Naive thymus-derived CD4-positive, alpha-beta T cell (primary cell): ENCODE results near the gene EMB. TPM values are rescaled to one million over a fixed set of nuclear protein-coding genes. Genes with fewer than 3 reads are reported as not detected.
A peak's percentile ranks its signal among the peaks of the same experiment; 100 is the strongest.
"Not testable (repeated sequence)": the region's sequence is repeated elsewhere in the genome, so short reads cannot be mapped to it uniquely, and the experiment has no call there.

Source experiments
- ATAC-seq: fragments of 150-1000 bp; cut with Tn5 transposase; 2 replicates; pipeline ENCODE4 v1.10.0; 2021; ENCODE audit warnings: mild to moderate bottlenecking, moderate library complexity
- CTCF ChIA-PET: fragments of 350-600 bp; sonication (Branson Sonifier 250); formaldehyde crosslinking; loops from one replicate; lab custom pipeline; 2021; ENCODE audit warnings: antibody characterized with exemption; lab: Charles Lee
- POLR2A ChIA-PET: fragments of 350-600 bp; sonication (Branson Sonifier 250); formaldehyde crosslinking; loops from one replicate; lab custom pipeline; 2021; ENCODE audit warnings: antibody characterized with exemption, inconsistent platforms; lab: Charles Lee
- DNase-seq, 9 donors: peaks; one replicate each; pipeline versions ENCODE4 v3.0.0 to v3.0.0-alpha.2; 2020 to 2022; ENCODE audit warnings: mixed read lengths in 1 of 9
- H3K27ac ChIP-seq: one replicate; pipeline ENCODE4 v1.7.0; 2013; ENCODE audit warnings: mild to moderate bottlenecking, low read depth, low read length, moderate library complexity
- H3K27me3 ChIP-seq, 2 donors: one replicate each; pipeline ENCODE4 v1.7.0; 2013; ENCODE audit warnings: low read length in 2 of 2, mild to moderate bottlenecking in 2 of 2, moderate library complexity in 2 of 2; ENCODE audit not compliant: control insufficient read depth in 2 of 2, insufficient read depth in 2 of 2
- H3K36me3 ChIP-seq, 3 experiments: 1 replicate in 2 of 3; 2 replicates in 1 of 3; pipeline ENCODE4 v1.7.0; 2013; ENCODE audit warnings: low read length in 3 of 3, mild to moderate bottlenecking in 3 of 3, moderate library complexity in 1 of 3; ENCODE audit not compliant: insufficient read depth in 3 of 3, control insufficient read depth in 2 of 3
- H3K4me1 ChIP-seq, 2 donors: one replicate each; pipeline ENCODE4 v1.7.0; 2013; ENCODE audit warnings: low read length in 2 of 2, mild to moderate bottlenecking in 2 of 2, moderate library complexity in 1 of 2; ENCODE audit not compliant: control insufficient read depth in 2 of 2, insufficient read depth in 2 of 2
- H3K4me3 ChIP-seq: 2 replicates; pipeline ENCODE4 v1.7.0; 2013; ENCODE audit warnings: mild to moderate bottlenecking, low read length
- H3K9me3 ChIP-seq, 3 experiments: 1 replicate in 2 of 3; 2 replicates in 1 of 3; pipeline ENCODE4 v1.7.0; 2013; ENCODE audit warnings: low read length in 3 of 3; ENCODE audit not compliant: control insufficient read depth in 2 of 3
- H3K27ac Mint-ChIP-seq, 9 donors: one replicate each; pipeline ENCODE4 v1.8.0; 2020 to 2022; ENCODE audit warnings: mixed read lengths in 9 of 9, mild to moderate bottlenecking in 8 of 9, moderate library complexity in 5 of 9, inconsistent platforms in 2 of 9
- H3K27me3 Mint-ChIP-seq, 5 donors: one replicate each; pipeline ENCODE4 v1.8.0; 2021 to 2022; ENCODE audit warnings: mixed read lengths in 5 of 5, mild to moderate bottlenecking in 1 of 5
- H3K36me3 Mint-ChIP-seq, 5 donors: one replicate each; pipeline ENCODE4 v1.8.0; 2020 to 2022; ENCODE audit warnings: mixed read lengths in 5 of 5, mild to moderate bottlenecking in 3 of 5, inconsistent platforms in 1 of 5
- H3K4me1 Mint-ChIP-seq, 7 donors: one replicate each; pipeline ENCODE4 v1.8.0; 2020 to 2022; ENCODE audit warnings: mixed read lengths in 7 of 7, mild to moderate bottlenecking in 3 of 7, inconsistent platforms in 1 of 7
- H3K4me3 Mint-ChIP-seq, 10 donors: one replicate each; pipeline ENCODE4 v1.8.0; 2020 to 2022; ENCODE audit warnings: mild to moderate bottlenecking in 10 of 10, mixed read lengths in 10 of 10, moderate library complexity in 6 of 10, inconsistent platforms in 2 of 10
- H3K9me3 Mint-ChIP-seq, 11 donors: one replicate each; pipeline ENCODE4 v1.8.0; 2020 to 2022; ENCODE audit warnings: mixed read lengths in 11 of 11, mild to moderate bottlenecking in 4 of 11, inconsistent platforms in 1 of 11, moderate library complexity in 1 of 11
- intact Hi-C, 2 donors: fragments of 100-400 bp; cut with micrococcal nuclease; formaldehyde crosslinking; loops; one replicate each; pipeline ENCODE4 v1.15.1; 2023
- polyA plus RNA-seq, 2 donors: library from polyadenylated mRNA; unstranded; fragments of 300-500 nt; fragmentation: Illumina TruSeq; gene quantifications; one replicate each; pipeline ENCODE4 v1.2.3, GENCODE V29; 2021
- total RNA-seq, 6 experiments: library from RNA in 5 of 6; stranded (reverse) in 5 of 6; gene quantifications; 1 replicate in 5 of 6; 2 replicates in 1 of 6; pipeline ENCODE4 v1.2.3 and lab custom pipeline; 2021 to 2026

Gene EMB, protein sequence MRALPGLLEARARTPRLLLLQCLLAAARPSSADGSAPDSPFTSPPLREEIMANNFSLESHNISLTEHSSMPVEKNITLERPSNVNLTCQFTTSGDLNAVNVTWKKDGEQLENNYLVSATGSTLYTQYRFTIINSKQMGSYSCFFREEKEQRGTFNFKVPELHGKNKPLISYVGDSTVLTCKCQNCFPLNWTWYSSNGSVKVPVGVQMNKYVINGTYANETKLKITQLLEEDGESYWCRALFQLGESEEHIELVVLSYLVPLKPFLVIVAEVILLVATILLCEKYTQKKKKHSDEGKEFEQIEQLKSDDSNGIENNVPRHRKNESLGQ
- 100 to 1,000 TPM; 124 to 169 (median 159) TPM for total RNA-seq
- 100 to 1,000 TPM; 105 to 204 TPM for polyA plus RNA-seq
- total RNA-seq (lab: John Stamatoyannopoulos, UW): 141 reads per million, percentile 89 among the genes with 10 or more reads in this experiment

DNA sequence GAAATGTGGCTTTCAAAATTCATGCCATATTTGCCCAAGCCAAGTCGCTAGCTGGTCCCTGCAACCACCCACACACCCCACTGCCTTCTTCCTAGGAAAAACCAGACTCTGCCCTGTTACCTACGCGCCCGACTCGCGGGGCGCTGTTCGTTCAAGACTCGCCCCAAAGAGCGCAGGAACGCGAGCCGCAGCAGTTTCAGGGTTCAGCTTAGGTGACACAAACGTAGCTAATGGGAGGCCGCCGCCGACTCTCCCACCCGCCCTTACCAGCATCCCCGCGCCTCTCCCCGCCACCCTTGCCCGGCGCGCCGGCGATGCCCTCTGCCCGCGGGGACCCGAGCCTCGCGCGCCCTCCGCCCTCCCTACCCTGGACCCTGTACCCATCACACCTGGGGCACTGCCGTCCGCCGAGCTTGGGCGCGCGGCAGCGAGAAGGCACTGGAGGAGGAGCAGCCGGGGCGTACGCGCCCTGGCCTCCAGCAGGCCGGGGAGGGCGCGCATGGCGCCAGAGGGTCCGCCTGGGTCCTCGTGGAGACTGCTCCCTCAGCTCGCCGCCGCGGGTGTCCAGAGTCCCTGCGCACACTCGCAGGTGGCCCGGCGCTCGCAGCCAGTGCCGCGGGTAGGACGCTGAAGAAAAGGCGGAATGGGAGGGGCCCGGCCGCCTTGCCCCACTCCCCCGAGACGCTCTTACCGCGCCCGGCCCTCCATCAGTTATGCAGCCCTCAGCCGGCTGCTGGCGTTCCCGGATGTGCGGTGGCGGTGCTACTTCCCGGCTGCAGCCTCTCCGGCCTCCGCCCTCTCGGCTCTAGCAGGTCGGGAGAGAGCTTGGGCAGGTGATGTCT lies at the start of gene EMB:
Gene EMB, minus strand, starts transcription at position 638 of the 842 bp plus-strand sequence. Its CDS starts 137 bp downstream, at position 501.
- Histone ChIP-seq H3K4me1 (peaks cover 36 to 44% of the 10 kb centered on the region in 2 donors), H3K4me3 (peak within 1 kb of the TSS; percentile 73), H3K9me3 (no peaks in the 10 kb centered on the region), H3K27ac (peak within 1 kb of the TSS; percentile 89), H3K27me3 (no peaks in the 10 kb centered on the region), H3K36me3 (peaks cover 0 to 3% (median 0%) of the 10 kb centered on the region in 3 experiments)
- Mint-ChIP-seq H3K27ac (peak within 1 kb of the TSS; percentile 96 to 99 (median 97)), H3K36me3 (peaks cover 0 to 20% (median 4%) of the 10 kb centered on the region in 5 donors), H3K4me3 (peak within 1 kb of the TSS; percentile 88 to 99 (median 94)), H3K9me3 (no peaks in the 10 kb centered on the region), H3K27me3 (no peaks in the 10 kb centered on the region), H3K4me1 (peaks cover 40 to 88% (median 74%) of the 10 kb centered on the region in 7 donors)
- ChIA-PET POLR2A (interaction anchor here (0.5 to 3.2 kb wide), 32 partner anchors 10 to 311 kb away, joined by 3 to 21 read pairs (median 4); partner anchors contain the start of gene PARP8), CTCF (interaction anchor here (0.5 to 3.4 kb wide), 8 partner anchors 17 to 317 kb away, joined by 3 to 17 read pairs (median 3); partner anchors contain the start of gene PARP8)
- DNase-seq (peak; percentile 65 to 88 (median 79)), ATAC-seq (peak; percentile 80)
- intact Hi-C loops: loop anchor here (1.0 to 5.0 kb wide), 14 partner anchors 9 to 310 kb away; no protein-coding TSS in a partner anchor

DNA sequence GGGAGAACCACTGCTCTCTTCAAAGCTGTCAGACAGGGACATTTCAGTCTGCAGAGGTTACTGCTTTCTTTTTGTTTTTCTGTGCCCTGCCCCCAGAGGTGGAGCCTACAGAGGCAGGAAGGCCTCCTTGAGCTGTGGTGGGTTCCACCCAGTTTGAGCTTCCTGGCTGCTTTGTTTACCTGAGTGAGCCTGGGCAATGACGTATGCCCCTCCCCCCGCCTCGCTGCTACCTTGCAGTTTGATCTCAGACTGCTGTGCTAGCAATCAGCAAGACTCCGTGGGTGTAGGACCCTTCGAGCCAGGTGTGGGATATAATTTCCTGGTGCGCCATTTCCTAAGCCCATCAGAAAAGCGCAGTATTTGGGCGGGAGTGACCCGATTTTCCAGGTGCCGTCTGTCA lies 48.4 kb upstream of the EMB start:
- intact Hi-C loops, ATAC-seq, H3K27me3 ChIP-seq, H3K4me1 ChIP-seq, H3K27me3 Mint-ChIP-seq, H3K36me3 ChIP-seq, H3K27ac ChIP-seq, H3K4me3 ChIP-seq, H3K9me3 ChIP-seq, CTCF ChIA-PET: not testable (repeated sequence)
- Mint-ChIP-seq H3K4me1 (peaks cover 10 to 36% (median 17%) of the 10 kb centered on the region in 7 donors), H3K27ac (peak overlapping the region in 7 of 9 donors; percentile 62 to 92 (median 84)), H3K9me3 (peaks cover 4 to 68% (median 28%) of the 10 kb centered on the region in 11 donors), H3K4me3 (peak overlapping the region in 7 of 10 donors; percentile 27 to 74 (median 65)), H3K36me3 (peaks cover 8 to 66% (median 10%) of the 10 kb centered on the region in 5 donors)
- peak in 8 of 9 donors; percentile 10 to 87 (median 48) for DNase-seq
- POLR2A ChIA-PET: interaction anchor here (1.0 kb wide), 1 partner anchor 44 kb away, joined by 4 read pairs; no protein-coding TSS in a partner anchor

DNA sequence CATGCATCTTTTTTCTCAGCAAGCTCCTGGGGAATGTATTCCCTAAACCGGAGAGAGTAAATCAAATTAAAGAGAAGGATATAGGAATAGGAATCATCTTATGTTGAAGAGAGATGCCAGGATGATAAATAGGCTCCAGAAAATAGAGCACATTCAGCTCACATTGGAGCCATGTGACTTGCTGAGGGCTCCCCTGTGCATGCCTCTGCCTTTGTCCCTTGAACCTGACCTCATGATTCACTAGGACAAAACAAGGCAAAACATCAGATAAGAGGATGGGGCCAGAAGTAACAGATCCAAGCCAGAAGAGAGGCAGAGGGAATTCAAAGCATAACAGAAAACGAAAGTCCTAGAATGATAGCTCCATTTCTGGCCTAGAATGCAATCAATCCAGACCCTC lies 37.7 kb upstream of the EMB start:
- H3K27me3 ChIP-seq, H3K36me3 ChIP-seq, intact Hi-C loops, H3K4me3 ChIP-seq, POLR2A ChIA-PET, H3K27me3 Mint-ChIP-seq, H3K4me1 ChIP-seq, CTCF ChIA-PET, H3K4me3 Mint-ChIP-seq, DNase-seq, H3K27ac Mint-ChIP-seq, H3K27ac ChIP-seq, ATAC-seq, H3K9me3 ChIP-seq: not testable (repeated sequence)
- peaks cover 0 to 24% (median 4%) of the 10 kb centered on the region in 5 donors for H3K36me3 Mint-ChIP-seq
- peaks cover 0 to 17% (median 5%) of the 10 kb centered on the region in 11 donors for H3K9me3 Mint-ChIP-seq
- peaks cover 4 to 34% (median 19%) of the 10 kb centered on the region in 7 donors for H3K4me1 Mint-ChIP-seq

DNA sequence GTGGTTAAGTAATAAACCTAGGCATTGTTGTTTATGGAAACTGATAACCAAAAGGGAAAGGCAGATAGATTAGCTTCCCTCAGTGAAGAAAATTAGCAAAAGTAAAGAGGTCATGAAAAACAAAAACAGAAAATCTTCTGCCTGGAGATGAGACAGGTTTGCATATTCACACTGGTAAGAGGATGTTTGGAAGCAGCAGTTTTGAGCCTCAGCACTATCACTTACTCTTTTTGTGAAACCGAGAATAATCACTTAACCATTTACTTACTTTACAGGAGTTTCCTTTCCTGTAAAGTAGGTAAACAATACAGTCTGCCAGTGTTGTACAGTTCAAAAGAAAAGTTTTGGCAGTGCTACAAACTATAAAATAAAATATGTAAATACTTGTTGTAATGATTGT lies 35.5 kb upstream of the EMB start:
- Histone ChIP-seq H3K4me1 (no peaks in the 10 kb centered on the region), H3K36me3 (no peaks in the 10 kb centered on the region), H3K27me3 (no peaks in the 10 kb centered on the region), H3K27ac (no peak overlapping the region), H3K4me3 (no peak overlapping the region), H3K9me3 (no peaks in the 10 kb centered on the region)
- CTCF ChIA-PET: no interaction called here
- Mint-ChIP-seq H3K36me3 (peaks cover 0 to 24% (median 8%) of the 10 kb centered on the region in 5 donors), H3K4me1 (peaks cover 6 to 34% (median 19%) of the 10 kb centered on the region in 7 donors), H3K4me3 (peak overlapping the region in 2 of 10 donors; percentile 24 to 56), H3K9me3 (peaks cover 0 to 18% (median 5%) of the 10 kb centered on the region in 11 donors), H3K27ac (peak overlapping the region in 3 of 9 donors; percentile 43 to 48 (median 44)), H3K27me3 (no peaks in the 10 kb centered on the region)
- intact Hi-C loops: no loop called here
- ATAC-seq: no peak
- no peak for DNase-seq
- POLR2A ChIA-PET: interaction anchor here (0.6 kb wide), 1 partner anchor 35 kb away, joined by 4 read pairs; the partner anchor contains the start of gene EMB

DNA sequence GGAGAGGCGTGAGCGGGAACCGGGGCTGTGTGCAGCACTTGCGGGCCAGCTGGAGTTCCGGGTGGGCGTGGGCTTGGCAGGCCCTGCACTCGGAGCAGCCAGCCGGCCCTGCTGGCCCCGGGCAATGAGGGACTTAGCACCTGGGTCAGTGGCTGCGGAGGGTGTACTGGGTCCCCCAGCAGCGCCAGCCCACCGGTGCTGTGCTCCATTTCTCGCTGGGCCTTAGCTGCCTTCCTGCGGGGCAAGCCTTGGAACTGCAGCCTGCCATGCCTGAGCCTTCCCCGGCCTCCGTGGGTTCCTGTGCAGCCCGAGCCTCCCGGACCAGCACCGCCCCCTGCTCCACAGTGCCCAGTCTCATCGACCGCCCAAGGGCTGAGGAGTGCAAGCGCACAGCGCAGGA lies 23.9 kb upstream of the EMB start:
- H3K9me3 ChIP-seq, POLR2A ChIA-PET, H3K4me1 Mint-ChIP-seq, H3K36me3 ChIP-seq, ATAC-seq, H3K4me1 ChIP-seq, H3K4me3 ChIP-seq, H3K27ac ChIP-seq, intact Hi-C loops, H3K27me3 ChIP-seq, H3K27me3 Mint-ChIP-seq, H3K4me3 Mint-ChIP-seq, CTCF ChIA-PET, H3K27ac Mint-ChIP-seq, DNase-seq: not testable (repeated sequence)
- H3K9me3 Mint-ChIP-seq: peaks cover 4 to 26% (median 7%) of the 10 kb centered on the region in 11 donors
- peaks cover 4 to 20% (median 10%) of the 10 kb centered on the region in 5 donors for H3K36me3 Mint-ChIP-seq

DNA sequence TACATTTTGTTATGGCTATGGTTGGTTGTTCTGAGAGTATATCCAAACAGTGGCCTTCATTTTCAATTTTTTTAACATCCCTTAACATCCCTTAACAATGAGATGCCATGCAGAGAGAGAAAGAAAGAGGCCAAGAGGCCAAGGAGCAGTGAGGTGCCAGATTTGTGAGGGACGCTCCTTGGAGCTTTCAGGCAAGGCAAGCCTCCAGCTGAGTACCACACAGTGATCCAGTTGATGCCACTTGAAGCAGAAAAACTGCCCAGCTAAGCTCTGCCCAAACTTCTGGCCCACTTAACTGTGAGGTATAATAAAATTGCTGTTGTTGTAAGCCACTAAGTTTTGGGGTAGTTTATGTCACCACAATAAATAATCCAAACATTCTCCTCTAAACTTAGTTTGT lies 22.6 kb upstream of the EMB start:
- POLR2A ChIA-PET: no interaction called here
- intact Hi-C loops: no loop called here

More for the DNA sequence above, 22.6 kb upstream of the EMB start:
- ATAC-seq: no peak
- Histone ChIP-seq H3K36me3 (no peaks in the 10 kb centered on the region), H3K27ac (no peak overlapping the region), H3K4me1 (peaks cover 0 to 8% of the 10 kb centered on the region in 2 donors), H3K9me3 (no peaks in the 10 kb centered on the region), H3K27me3 (no peaks in the 10 kb centered on the region), H3K4me3 (no peak overlapping the region)
- peaks cover 5 to 9% (median 6%) of the 10 kb centered on the region in 7 donors for H3K4me1 Mint-ChIP-seq
- H3K9me3 Mint-ChIP-seq: peaks cover 0 to 24% (median 8%) of the 10 kb centered on the region in 11 donors
- no peak overlapping the region for H3K4me3 Mint-ChIP-seq
- no peaks in the 10 kb centered on the region for H3K27me3 Mint-ChIP-seq
- no peak for DNase-seq
- H3K36me3 Mint-ChIP-seq: peaks cover 0 to 17% (median 9%) of the 10 kb centered on the region in 5 donors
- H3K27ac Mint-ChIP-seq: peak overlapping the region in 1 of 9 donors; percentile 12
- CTCF ChIA-PET: no interaction called here
